Loucy (cell line): ENCODE data around the gene FAM181B.

Experiments used
- H2AFZ ChIP-seq: fragments of 200-600 bp; sonication (generic); 2 replicates; pipeline ENCODE4 v1.6.0; 2016; ENCODE audit warnings: antibody characterized with exemption, mild to moderate bottlenecking, low read length, moderate library complexity
- H3F3A ChIP-seq: fragments of 200-600 bp; 2 replicates; pipeline ENCODE4 v1.6.0; 2016; ENCODE audit warnings: antibody characterized with exemption, low read depth, mild to moderate bottlenecking
- H3K27me3 ChIP-seq: fragments of 200-600 bp; sonication (generic); 2 replicates; pipeline ENCODE4 v1.6.1; 2014; ENCODE audit warnings: low read length, mild to moderate bottlenecking; ENCODE audit not compliant: insufficient read depth, poor library complexity, severe bottlenecking
- H3K36me3 ChIP-seq: fragments of 200-600 bp; sonication (generic); 2 replicates; pipeline ENCODE4 v1.6.1; 2016; ENCODE audit warnings: low read length; ENCODE audit not compliant: insufficient read depth
- H3K4me1 ChIP-seq: fragments of 200-600 bp; sonication (generic); 2 replicates; pipeline ENCODE4 v1.5.1; 2014; ENCODE audit warnings: low read length, mild to moderate bottlenecking; ENCODE audit not compliant: insufficient read depth, poor library complexity, severe bottlenecking
- H3K4me2 ChIP-seq: fragments of 200-600 bp; sonication (generic); 2 replicates; pipeline ENCODE4 v1.6.0; 2014; ENCODE audit warnings: antibody characterized with exemption, low read length, low read depth, mild to moderate bottlenecking; ENCODE audit not compliant: poor library complexity, severe bottlenecking
- H3K4me3 ChIP-seq: fragments of 200-600 bp; sonication (generic); 2 replicates; pipeline ENCODE4 v1.5.1; 2014; ENCODE audit warnings: low read length, mild to moderate bottlenecking, mixed read lengths; ENCODE audit not compliant: poor library complexity, severe bottlenecking
- H3K79me2 ChIP-seq: fragments of 200-600 bp; sonication (generic); 2 replicates; pipeline ENCODE4 v1.6.1; 2014; ENCODE audit warnings: low read length; ENCODE audit not compliant: insufficient read depth
- H3K9ac ChIP-seq: fragments of 200-600 bp; sonication (generic); 2 replicates; pipeline ENCODE4 v1.6.0; 2014; ENCODE audit warnings: mild to moderate bottlenecking, low read depth, low read length, moderate library complexity; ENCODE audit not compliant: poor library complexity, severe bottlenecking
- H3K9me2 ChIP-seq: fragments of 200-600 bp; sonication (generic); replicated peaks from 2 replicates; pipeline ENCODE4 v1.6.1; 2016; ENCODE audit warnings: low read depth, low read length, mixed read lengths
- H3K9me3 ChIP-seq: fragments of 200-600 bp; sonication (generic); 2 replicates; pipeline ENCODE4 v1.6.1; 2014; ENCODE audit warnings: mild to moderate bottlenecking, antibody characterized with exemption, low read length, low read depth; ENCODE audit not compliant: insufficient read depth
- H4K20me1 ChIP-seq: fragments of 200-600 bp; sonication (generic); 2 replicates; pipeline ENCODE4 v1.6.0; 2014; ENCODE audit warnings: antibody characterized with exemption, low read length, mild to moderate bottlenecking; ENCODE audit not compliant: insufficient read depth, poor library complexity, severe bottlenecking
- EZH2phosphoT487 ChIP-seq: fragments of 200-600 bp; IDR thresholded peaks from 2 replicates; pipeline ENCODE4 v1.6.1; 2018; ENCODE audit warnings: antibody characterized with exemption, mild to moderate bottlenecking, moderate library complexity, borderline replicate concordance
- TF ChIP-seq, protein P1 (sequence below): fragments of 200-600 bp; sonication (generic); conservative IDR thresholded peaks from 2 replicates; pipeline ENCODE4 v1.5.1; 2014; ENCODE audit warnings: mild to moderate bottlenecking, antibody characterized with exemption, low read length

FAM181B gene, protein sequence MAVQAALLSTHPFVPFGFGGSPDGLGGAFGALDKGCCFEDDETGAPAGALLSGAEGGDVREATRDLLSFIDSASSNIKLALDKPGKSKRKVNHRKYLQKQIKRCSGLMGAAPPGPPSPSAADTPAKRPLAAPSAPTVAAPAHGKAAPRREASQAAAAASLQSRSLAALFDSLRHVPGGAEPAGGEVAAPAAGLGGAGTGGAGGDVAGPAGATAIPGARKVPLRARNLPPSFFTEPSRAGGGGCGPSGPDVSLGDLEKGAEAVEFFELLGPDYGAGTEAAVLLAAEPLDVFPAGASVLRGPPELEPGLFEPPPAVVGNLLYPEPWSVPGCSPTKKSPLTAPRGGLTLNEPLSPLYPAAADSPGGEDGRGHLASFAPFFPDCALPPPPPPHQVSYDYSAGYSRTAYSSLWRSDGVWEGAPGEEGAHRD

DNA sequence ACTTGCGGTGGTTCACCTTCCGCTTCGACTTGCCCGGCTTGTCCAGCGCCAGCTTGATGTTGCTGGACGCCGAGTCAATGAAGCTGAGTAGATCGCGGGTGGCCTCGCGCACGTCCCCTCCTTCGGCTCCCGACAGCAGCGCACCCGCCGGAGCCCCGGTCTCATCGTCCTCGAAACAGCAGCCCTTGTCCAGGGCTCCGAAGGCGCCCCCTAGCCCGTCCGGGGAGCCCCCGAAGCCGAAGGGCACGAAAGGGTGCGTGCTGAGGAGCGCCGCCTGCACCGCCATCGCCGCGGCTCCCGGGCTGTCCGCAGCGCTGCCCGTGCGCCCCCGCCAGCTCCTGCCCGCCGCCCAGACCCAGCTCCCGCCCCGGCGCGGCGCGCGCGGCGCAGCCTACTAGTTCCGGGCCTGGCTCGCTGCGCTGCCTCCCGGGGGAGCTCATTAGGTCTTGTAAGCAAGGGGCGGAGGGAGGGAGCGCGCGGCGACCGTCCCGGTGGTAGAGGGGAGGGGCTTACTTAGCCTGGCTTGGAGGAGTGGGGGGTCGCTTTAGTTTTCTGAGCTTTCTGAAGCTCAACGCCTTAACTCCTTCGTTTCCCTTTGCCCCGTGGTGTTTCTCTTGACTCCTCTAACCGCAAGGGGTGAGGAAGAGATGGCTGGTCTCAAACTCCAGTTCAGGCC is at the start of gene FAM181B:
FAM181B (minus strand) TSS at position 421 of the 676 bp plus-strand sequence; CDS start at position 286, 135 bp downstream.
- TF ChIP-seq, protein P1, sequence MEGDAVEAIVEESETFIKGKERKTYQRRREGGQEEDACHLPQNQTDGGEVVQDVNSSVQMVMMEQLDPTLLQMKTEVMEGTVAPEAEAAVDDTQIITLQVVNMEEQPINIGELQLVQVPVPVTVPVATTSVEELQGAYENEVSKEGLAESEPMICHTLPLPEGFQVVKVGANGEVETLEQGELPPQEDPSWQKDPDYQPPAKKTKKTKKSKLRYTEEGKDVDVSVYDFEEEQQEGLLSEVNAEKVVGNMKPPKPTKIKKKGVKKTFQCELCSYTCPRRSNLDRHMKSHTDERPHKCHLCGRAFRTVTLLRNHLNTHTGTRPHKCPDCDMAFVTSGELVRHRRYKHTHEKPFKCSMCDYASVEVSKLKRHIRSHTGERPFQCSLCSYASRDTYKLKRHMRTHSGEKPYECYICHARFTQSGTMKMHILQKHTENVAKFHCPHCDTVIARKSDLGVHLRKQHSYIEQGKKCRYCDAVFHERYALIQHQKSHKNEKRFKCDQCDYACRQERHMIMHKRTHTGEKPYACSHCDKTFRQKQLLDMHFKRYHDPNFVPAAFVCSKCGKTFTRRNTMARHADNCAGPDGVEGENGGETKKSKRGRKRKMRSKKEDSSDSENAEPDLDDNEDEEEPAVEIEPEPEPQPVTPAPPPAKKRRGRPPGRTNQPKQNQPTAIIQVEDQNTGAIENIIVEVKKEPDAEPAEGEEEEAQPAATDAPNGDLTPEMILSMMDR, result no peak
- TF ChIP-seq EZH2phosphoT487, result no peak
- Histone ChIP-seq H3K27me3 (no peaks in the 10 kb centered on the region), H3K9ac (no peak within 1 kb of the TSS), H3F3A (no peaks in the 10 kb centered on the region), H2AFZ (no peak within 1 kb of the TSS), H3K9me3 (no peaks in the 10 kb centered on the region; the same call in 1 of the 2 replicates), H3K4me1 (no peaks in the 10 kb centered on the region), H3K36me3 (no peaks in the 10 kb centered on the region), H4K20me1 (no peaks in the 10 kb centered on the region), H3K4me3 (no peak within 1 kb of the TSS), H3K79me2 (no peaks in the 10 kb centered on the region), H3K4me2 (no peak within 1 kb of the TSS), H3K9me2 (no peaks in the 10 kb centered on the region)

GRCh38 chr11:82782825-82783374 is 49.2 kb upstream of the FAM181B start:
- H3K4me3 ChIP-seq, result no peak overlapping the region
- H2AFZ ChIP-seq, result no peak overlapping the region
- no peaks in the 10 kb centered on the region for H4K20me1 ChIP-seq

DNA sequence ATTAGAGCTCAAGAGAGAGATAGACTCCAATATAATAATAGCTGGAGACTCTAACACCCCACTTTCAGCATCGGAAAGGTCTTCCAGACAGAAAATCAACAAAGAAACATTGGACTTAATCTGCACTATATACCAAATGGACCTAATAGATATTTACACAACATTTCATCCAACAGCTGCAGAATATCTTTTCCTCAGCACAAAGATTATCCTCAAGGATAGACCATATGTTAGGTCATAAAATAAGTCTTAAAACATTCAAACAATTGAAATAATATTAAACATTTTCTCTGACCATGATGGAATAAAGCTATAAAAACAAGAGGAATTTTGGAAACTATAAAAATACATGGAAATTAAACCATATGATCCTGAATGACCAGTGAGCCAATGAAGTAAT is 45.1 kb upstream of the FAM181B start:
- Histone ChIP-seq H3K9me2 (no peaks in the 10 kb centered on the region), H4K20me1 (no peaks in the 10 kb centered on the region), H3K27me3 (no peaks in the 10 kb centered on the region), H3K79me2 (no peaks in the 10 kb centered on the region), H3K36me3 (no peaks in the 10 kb centered on the region), H3K9ac (no peak overlapping the region), H3K9me3 (no peaks in the 10 kb centered on the region), H2AFZ (no peak overlapping the region), H3F3A (no peaks in the 10 kb centered on the region), H3K4me1 (no peaks in the 10 kb centered on the region), H3K4me2 (no peak overlapping the region), H3K4me3 (no peak overlapping the region)
- TF ChIP-seq, protein P1, result no peak
- no peak for TF ChIP-seq EZH2phosphoT487

More at GRCh38 chr11:82782825-82783374, 49.2 kb upstream of the FAM181B start:
- Histone ChIP-seq H3K9me3 (no peaks in the 10 kb centered on the region), H3K4me2 (no peak overlapping the region), H3K36me3 (no peaks in the 10 kb centered on the region), H3K4me1 (no peaks in the 10 kb centered on the region), H3F3A (no peaks in the 10 kb centered on the region), H3K9ac (no peak overlapping the region), H3K27me3 (no peaks in the 10 kb centered on the region), H3K9me2 (no peaks in the 10 kb centered on the region), H3K79me2 (no peaks in the 10 kb centered on the region)
- TF ChIP-seq, protein P1, result no peak
- TF ChIP-seq EZH2phosphoT487, result no peak
